IPS-NIHi7 (cell line): ENCODE results near the gene APOBEC2.
"Not testable (repeated sequence)": the region's sequence is repeated elsewhere in the genome, so short reads cannot be mapped to it uniquely, and the experiment has no call there.

Experiments used
- DNase-seq: peaks from one replicate; pipeline ENCODE4 v3.0.0; 2012; ENCODE audit warnings: mixed read lengths; ENCODE audit errors: extremely low spot score

APOBEC2 gene

GRCh38 chr6:41053041-41053440 is at the start of gene APOBEC2:
APOBEC2 (plus strand) TSS chr6:41053202; CDS start chr6:41053348, 146 bp downstream.
- DNase-seq = no peak

DNA sequence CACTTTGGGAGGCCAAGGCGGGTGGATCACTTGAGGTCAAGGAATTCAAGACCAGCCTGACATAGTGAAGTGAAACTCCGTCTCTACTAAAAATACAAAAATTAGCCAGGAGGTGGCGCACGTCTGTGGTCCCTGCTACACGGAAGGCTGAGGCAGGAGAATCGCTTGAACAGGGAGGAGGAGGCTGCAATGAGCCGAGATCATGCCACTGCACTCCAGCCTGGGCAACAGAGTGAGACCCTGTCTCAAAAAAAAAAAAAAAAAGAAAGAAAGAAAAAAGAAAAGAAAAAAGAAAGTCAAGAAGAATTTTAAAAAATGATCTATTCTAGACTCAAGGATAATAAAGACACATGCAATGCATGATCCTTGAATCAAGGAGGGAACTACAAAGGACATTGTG is 46.8 kb upstream of the APOBEC2 start:
- not testable (repeated sequence) for DNase-seq

- not testable (repeated sequence) for DNase-seq
Measured at GRCh38 chr6:41006980-41007379, 46.0 kb upstream of the APOBEC2 start.

- no peak for DNase-seq
Measured at GRCh38 chr6:41008011-41008410, 45.0 kb upstream of the APOBEC2 start.

DNA sequence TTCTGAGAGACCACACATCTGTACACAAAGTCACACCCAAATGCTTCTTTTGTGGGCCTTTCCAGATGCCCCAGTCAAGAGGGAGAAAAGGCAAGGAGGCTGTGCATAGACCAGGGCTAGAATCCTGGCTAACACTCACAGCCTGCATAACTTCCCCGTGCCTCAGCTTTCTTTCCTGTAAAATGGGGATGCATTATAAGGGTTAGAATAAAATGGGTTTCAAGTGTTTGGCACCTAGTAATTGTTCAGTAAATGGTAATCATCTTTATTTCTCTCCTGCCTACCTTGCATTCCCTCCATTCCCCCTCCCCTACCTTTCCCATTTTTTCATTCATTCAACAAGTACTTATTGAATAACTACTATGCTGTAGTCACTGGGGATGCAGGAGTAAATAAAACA is 43.3 kb upstream of the APOBEC2 start:
- no peak for DNase-seq

GRCh38 chr6:41011673-41012072 is 41.3 kb upstream of the APOBEC2 start:
- no peak for DNase-seq

- DNase-seq = no peak
Measured at GRCh38 chr6:41013466-41014153, 39.4 kb upstream of the APOBEC2 start.

DNA sequence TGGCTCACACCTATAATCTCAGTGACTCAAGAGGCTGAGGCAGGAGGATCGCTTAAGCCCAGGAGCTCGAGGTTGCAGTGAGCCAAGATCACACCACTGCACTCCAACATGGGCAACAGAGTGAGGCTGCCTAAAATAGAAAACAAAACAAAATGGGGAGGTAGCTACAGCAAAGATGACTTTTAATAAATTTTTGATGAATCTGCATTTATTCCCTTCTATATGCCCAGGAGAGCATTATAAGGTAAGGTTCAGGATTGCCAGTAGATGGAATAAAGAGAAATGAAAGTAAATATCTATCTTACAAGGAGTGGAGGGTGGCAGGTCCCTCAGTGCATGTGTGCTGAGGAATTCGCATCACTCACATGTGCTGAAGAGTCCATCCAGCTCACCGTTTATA is 38.2 kb upstream of the APOBEC2 start:
- no peak for DNase-seq

- DNase-seq = not testable (repeated sequence)
Measured at GRCh38 chr6:41015860-41016259, 37.1 kb upstream of the APOBEC2 start.

DNA sequence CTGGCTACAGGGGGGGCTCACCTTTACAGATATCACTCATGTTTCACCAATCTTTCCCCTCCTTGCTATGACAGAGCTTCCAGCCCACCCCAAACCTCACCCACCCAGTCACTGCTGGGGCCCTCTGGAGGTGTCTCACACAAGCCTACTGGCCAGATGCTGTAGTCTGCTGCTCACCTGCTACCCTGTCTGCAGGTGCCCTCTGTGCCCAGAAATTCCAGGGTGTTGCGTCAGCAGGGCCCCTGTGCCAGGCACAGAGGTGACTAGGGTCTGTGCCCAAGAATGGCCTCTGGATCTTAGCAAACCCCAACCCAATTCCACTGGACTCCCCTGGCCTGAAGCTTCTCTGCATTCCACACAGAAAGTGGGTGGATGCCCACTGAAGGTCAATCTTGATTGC is 35.3 kb upstream of the APOBEC2 start:
- no peak for DNase-seq

GRCh38 chr6:41021832-41022231 is 31.2 kb upstream of the APOBEC2 start:
- DNase-seq = peak; percentile 30

DNA sequence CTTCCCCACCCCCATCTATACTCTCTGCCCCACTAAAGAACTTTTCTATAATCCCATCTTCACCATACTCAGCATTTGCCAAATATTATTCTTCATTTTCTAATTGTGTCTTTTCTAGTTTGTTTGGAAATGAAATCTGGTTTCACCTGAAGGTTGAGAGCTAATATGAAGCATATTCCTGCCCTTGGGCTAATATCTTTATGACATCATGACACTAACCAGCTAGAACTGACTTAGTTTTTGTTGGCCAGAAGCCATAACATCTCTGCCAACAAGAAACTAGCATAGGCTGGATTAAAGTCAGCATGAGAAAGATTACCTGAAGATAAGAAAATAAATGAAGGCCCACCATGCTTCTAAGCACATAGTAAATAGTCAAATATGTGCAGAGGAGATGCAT is 30.7 kb upstream of the APOBEC2 start:
- no peak for DNase-seq

GRCh38 chr6:41023114-41023513 is 29.9 kb upstream of the APOBEC2 start:
- DNase-seq = no peak

DNA sequence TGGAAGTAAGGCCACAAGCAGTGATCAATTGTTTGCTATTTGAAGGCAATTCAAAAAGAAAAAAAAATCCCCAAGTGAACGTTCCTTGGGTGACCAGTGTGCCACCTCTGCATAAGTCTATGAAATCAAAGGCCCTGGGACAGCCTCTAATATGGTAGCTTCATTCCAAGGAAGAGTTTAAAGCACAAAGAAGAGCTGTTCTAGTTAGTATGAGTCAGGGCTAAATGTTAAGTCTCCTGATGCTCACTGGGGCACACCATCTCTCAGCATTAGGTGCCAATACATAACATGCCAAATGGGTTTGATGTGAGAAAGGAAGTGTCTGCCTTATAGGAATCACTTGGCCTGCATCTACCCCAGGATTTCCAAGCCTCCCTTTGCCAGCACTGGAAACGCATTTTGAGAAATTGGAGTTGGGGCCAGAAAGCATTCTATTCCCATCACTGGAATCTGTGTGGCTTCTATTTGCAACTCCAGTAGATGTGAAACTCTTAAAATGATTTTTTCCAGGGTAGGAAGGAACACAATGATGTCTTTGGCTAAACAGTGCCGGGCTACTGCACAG is 27.0 kb upstream of the APOBEC2 start:
- no peak for DNase-seq

DNA sequence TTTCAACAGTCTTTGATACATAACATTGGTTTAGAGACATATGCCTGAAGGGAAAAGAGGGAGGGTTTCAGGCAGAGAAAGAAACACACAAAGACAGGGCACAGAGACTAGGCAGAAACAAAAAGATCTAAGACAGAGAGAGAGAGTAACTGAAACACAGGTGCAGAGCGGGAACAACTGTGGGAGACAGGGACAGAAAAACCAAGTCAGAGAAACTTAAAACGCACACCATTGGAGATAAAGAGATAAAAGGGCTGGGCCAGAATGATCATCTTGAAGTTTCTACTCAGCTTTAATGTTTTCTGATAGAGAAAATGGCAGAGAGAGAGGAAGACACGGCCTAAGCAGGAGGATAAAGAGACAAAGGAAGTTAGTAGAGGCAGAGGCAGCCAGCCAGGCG is 25.8 kb upstream of the APOBEC2 start:
- no peak for DNase-seq

DNA sequence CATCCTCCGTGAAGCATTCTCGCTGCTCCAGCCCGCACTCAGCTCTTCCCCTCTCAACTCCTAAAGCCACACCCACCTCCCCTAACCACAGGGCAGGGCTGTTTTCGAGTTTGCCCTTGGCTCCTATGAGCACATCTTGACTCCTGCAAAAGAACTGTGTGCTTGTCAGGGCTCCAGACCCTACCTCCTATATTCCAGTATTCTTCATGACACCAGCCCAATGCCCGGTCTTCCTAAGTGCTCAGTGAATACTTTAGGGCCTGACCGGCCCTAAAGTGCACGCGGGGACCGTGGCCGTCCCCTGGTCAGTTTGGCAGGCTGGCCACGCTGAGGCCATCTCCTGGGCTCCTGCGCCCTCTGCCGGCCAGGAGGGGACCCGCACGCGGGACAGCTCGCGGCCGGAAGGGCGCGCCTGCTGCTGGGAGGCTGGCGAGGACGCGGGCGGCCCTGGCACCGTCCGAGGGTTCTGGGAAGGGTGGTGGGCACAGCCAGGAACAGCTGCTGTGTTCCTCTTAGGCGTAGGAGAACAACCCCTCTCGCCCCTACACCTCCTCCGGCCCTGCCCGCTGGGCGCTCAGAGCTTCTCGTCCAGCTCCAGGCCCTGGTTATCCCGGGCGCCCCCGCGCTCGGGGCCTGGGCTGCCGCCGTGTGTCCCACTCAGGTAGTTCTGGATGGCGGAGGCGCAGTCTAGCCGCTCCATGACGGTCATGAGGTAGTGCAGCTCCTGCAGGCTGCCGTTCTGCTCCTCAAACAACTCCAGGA is 25.0 kb upstream of the APOBEC2 start:
- peak; percentile 88 for DNase-seq

GRCh38 chr6:41028561-41029412 is 24.2 kb upstream of the APOBEC2 start:
- DNase-seq = peak; percentile 66

GRCh38 chr6:41032830-41033229 is 20.2 kb upstream of the APOBEC2 start:
- DNase-seq = no peak

DNA sequence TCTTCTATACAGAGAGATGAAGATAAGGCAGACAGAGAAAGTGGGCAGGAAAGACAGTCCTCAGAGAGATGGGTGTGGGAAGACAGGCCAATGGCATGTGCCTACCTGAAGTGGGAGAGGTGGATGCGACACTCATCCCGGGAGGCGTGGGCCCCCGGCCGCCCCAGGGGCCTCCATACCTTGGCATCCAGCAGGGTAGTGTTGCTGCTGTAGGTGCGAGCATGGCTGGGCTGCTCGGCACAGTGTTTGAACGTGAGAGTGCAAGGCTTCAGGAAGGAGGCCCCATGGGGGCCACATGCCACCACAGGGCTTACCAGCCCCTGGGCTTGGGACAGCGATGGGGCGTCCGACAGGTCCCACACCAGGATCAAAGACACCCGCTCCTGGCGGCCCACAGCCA is 19.2 kb upstream of the APOBEC2 start:
- no peak for DNase-seq

DNA sequence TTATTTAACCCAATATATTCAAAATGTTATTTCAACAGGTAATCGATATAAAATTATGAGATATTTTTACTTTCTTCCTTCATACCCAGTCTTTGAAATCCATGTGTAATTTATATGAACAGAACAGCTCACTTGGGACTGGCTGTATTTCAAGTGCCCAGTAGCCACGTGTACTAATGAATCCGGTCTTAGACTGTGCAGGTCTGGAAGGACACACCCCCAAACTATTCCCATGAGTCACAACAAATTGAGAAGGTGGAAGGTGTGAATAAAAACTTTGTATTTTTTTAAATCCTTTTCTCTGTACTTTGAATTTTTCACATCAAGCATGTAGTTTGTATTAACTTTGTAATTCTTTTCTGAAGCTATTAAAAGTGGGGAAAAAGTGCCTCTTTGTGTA is 16.8 kb upstream of the APOBEC2 start:
- no peak for DNase-seq

DNA sequence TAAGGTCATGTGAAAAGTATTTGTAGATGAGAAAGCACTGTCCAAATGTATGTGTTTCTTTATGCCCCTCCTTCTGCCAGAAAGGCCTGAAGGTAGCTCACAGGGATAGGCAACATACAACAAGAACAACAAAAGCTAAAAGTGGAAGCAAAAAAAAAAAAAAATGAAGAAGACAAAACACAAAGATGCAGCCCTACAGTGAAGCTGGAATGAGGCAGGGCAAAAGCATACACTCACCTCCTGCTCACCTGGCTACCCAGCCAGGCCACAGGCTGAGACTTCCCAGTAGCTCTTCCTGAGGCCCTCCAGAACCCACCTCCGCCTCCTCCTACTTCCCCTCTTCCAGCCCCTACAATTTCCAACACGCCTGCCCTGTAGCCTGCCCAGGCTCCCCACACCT is 16.4 kb upstream of the APOBEC2 start:
- DNase-seq = no peak
